GM23338 (cell line): ENCODE results near the gene ARPP21. TPM values are rescaled to one million over a fixed set of nuclear protein-coding genes. Genes with fewer than 3 reads are reported as not detected.

Experiments used
- ATAC-seq: fragments of 200-7000 bp; cut with Tn5 transposase; 3 replicates; pipeline ENCODE4 v1.9.1; 2020
- DNase-seq: peaks from one replicate; pipeline ENCODE4 v3.0.0-alpha.2; 2015; ENCODE audit warnings: low spot score
- H2AFZ ChIP-seq: fragments of 200-600 bp; sonication (generic); 2 replicates; pipeline ENCODE4 v1.8.0; 2016; ENCODE audit warnings: antibody characterized with exemption, mild to moderate bottlenecking, moderate library complexity
- H3F3A ChIP-seq: fragments of 200-600 bp; sonication (generic); replicated peaks from 2 replicates; pipeline ENCODE4 v1.8.0; 2017; ENCODE audit warnings: antibody characterized with exemption, mixed run types, low read depth
- H3K27ac ChIP-seq: fragments of 200-600 bp; sonication (generic); 2 replicates; pipeline ENCODE4 v1.6.1; 2016; ENCODE audit warnings: low read depth
- H3K27me3 ChIP-seq: fragments of 200-600 bp; sonication (generic); 2 replicates; pipeline ENCODE4 v1.8.0; 2016; ENCODE audit warnings: mild to moderate bottlenecking, mixed run types, moderate library complexity; ENCODE audit not compliant: insufficient read depth
- H3K36me3 ChIP-seq: fragments of 200-600 bp; sonication (generic); 2 replicates; pipeline ENCODE4 v1.8.0; 2016; ENCODE audit warnings: mild to moderate bottlenecking; ENCODE audit not compliant: insufficient read depth
- H3K4me1 ChIP-seq: fragments of 200-600 bp; sonication (generic); 2 replicates; pipeline ENCODE4 v1.8.0; 2016; ENCODE audit warnings: mild to moderate bottlenecking, moderate library complexity; ENCODE audit not compliant: insufficient read depth
- H3K4me2 ChIP-seq: fragments of 200-600 bp; sonication (generic); 2 replicates; pipeline ENCODE4 v1.7.1; 2017; ENCODE audit warnings: mixed run types
- H3K4me3 ChIP-seq: fragments of 200-600 bp; sonication (generic); 2 replicates; pipeline ENCODE4 v1.6.1; 2016; ENCODE audit warnings: mixed run types
- H3K79me2 ChIP-seq: fragments of 200-600 bp; sonication (generic); replicated peaks from 2 replicates; pipeline ENCODE4 v1.8.0; 2017; ENCODE audit warnings: mild to moderate bottlenecking; ENCODE audit not compliant: insufficient read depth
- H3K9me2 ChIP-seq: fragments of 200-600 bp; sonication (generic); 2 replicates; pipeline ENCODE4 v1.8.0; 2017; ENCODE audit not compliant: insufficient read depth
- H4K20me1 ChIP-seq: fragments of 200-600 bp; sonication (generic); replicated peaks from 2 replicates; pipeline ENCODE4 v1.8.0; 2017; ENCODE audit warnings: mild to moderate bottlenecking; ENCODE audit not compliant: insufficient read depth
- H3K27ac Mint-ChIP-seq: 2 replicates; pipeline ENCODE4 v1.8.0; 2020; ENCODE audit warnings: inconsistent platforms, mild to moderate bottlenecking, moderate library complexity, mixed read lengths
- H3K27me3 Mint-ChIP-seq: 3 replicates; pipeline ENCODE4 v1.8.0; 2022; ENCODE audit warnings: low read depth, mild to moderate bottlenecking, moderate library complexity, mixed read lengths, inconsistent platforms; ENCODE audit not compliant: insufficient read depth, poor library complexity
- H3K36me3 Mint-ChIP-seq: 3 replicates; pipeline ENCODE4 v1.8.0; 2021; ENCODE audit warnings: low read depth, mild to moderate bottlenecking, inconsistent platforms, moderate library complexity, mixed read lengths
- H3K4me1 Mint-ChIP-seq: 3 replicates; pipeline ENCODE4 v1.8.0; 2020; ENCODE audit warnings: mild to moderate bottlenecking, inconsistent platforms, mixed read lengths
- H3K4me3 Mint-ChIP-seq: 3 replicates; pipeline ENCODE4 v1.8.0; 2021; ENCODE audit warnings: moderate library complexity, mild to moderate bottlenecking, inconsistent platforms, mixed read lengths
- H3K9me3 Mint-ChIP-seq: 3 replicates; pipeline ENCODE4 v1.8.0; 2020; ENCODE audit warnings: moderate library complexity, mild to moderate bottlenecking, inconsistent platforms, mixed read lengths
- CREB1 ChIP-seq: fragments of 250-450 bp; sonication (Bioruptor Pico); IDR thresholded peaks from 2 replicates; pipeline ENCODE4 v1.5.0; 2020; ENCODE audit warnings: low read depth, mild to moderate bottlenecking, moderate library complexity
- CTCF ChIP-seq, 2 experiments: fragments of 200-600 bp in 1 of 2; sonication (generic) in 1 of 2; conservative IDR thresholded peaks; 2 replicates each; pipeline versions ENCODE4 v1.5.1 to v1.6.1; 2016 to 2017; ENCODE audit warnings: antibody characterized with exemption in 2 of 2, low read depth in 2 of 2, mild to moderate bottlenecking in 2 of 2, moderate library complexity in 1 of 2
- ETS1 ChIP-seq: IDR thresholded peaks from 2 replicates; pipeline ENCODE4 v1.6.1; 2016; ENCODE audit warnings: antibody characterized with exemption
- EZH2 ChIP-seq: fragments of 200-600 bp; sonication (generic); IDR thresholded peaks from one replicate; pipeline ENCODE4 v1.8.0; 2017; ENCODE audit warnings: antibody characterized with exemption, mild to moderate bottlenecking, low read depth; ENCODE audit not compliant: unreplicated experiment
- EZH2phosphoT487 ChIP-seq: fragments of 200-600 bp; sonication (generic); IDR thresholded peaks from one replicate; pipeline ENCODE4 v1.8.1; 2018; ENCODE audit warnings: antibody characterized with exemption; ENCODE audit not compliant: unreplicated experiment
- JUNB ChIP-seq: IDR thresholded peaks from one replicate; pipeline ENCODE4 v1.6.1; 2016; ENCODE audit warnings: antibody characterized with exemption; ENCODE audit not compliant: unreplicated experiment
- NANOG ChIP-seq: IDR thresholded peaks from 2 replicates; pipeline ENCODE4 v1.6.1; 2016; ENCODE audit warnings: antibody characterized with exemption, borderline replicate concordance
- POLR2AphosphoS5 ChIP-seq: IDR thresholded peaks from 2 replicates; pipeline ENCODE4 v1.6.1; 2016; ENCODE audit warnings: antibody characterized with exemption, low read depth
- REST ChIP-seq: IDR thresholded peaks from one replicate; pipeline ENCODE4 v1.6.1; 2018; ENCODE audit warnings: antibody characterized with exemption; ENCODE audit not compliant: unreplicated experiment
- STAT1 ChIP-seq: IDR thresholded peaks from one replicate; pipeline ENCODE4 v1.6.1; 2016; ENCODE audit warnings: antibody characterized with exemption; ENCODE audit not compliant: unreplicated experiment
- ZNF114 ChIP-seq: fragments of 250-450 bp; sonication (Bioruptor Pico); IDR thresholded peaks from 2 replicates; pipeline ENCODE4 v1.5.0; 2020; ENCODE audit warnings: mild to moderate bottlenecking, moderate library complexity
- ZNF331 ChIP-seq: fragments of 250-450 bp; sonication (Bioruptor Pico); IDR thresholded peaks from 2 replicates; pipeline ENCODE4 v1.5.0; 2020; ENCODE audit warnings: low read depth, mild to moderate bottlenecking, moderate library complexity
- ZNF462 ChIP-seq: fragments of 250-450 bp; sonication (Bioruptor Pico); IDR thresholded peaks from 2 replicates; pipeline ENCODE4 v1.5.0; 2020; ENCODE audit warnings: mild to moderate bottlenecking, moderate library complexity
- polyA plus RNA-seq: library from polyadenylated mRNA; unstranded; fragments of >200 nt; fragmentation: Nextera tagmentation; extraction: Ambion mirVana; gene quantifications from 2 replicates; pipeline ENCODE4 v1.2.1, GENCODE V29; 2016
- total RNA-seq: library from RNA; depleted of rRNA; stranded (reverse); fragments of >200 nt; shearing (Covaris generic); gene quantifications from 2 replicates; pipeline ENCODE4 v1.2.3, GENCODE V29; 2014

ARPP21 gene
- total and polyA plus RNA-seq, 2 experiments from 2014 or later = not detected

- Mint-ChIP-seq H3K27ac (no peak overlapping the region), H3K4me3 (no peak overlapping the region), H3K4me1 (peaks cover 3% of the 10 kb centered on the region; the same call in 2 of the 3 replicates), H3K9me3 (no peaks in the 10 kb centered on the region), H3K27me3 (peaks cover 3% of the 10 kb centered on the region), H3K36me3 (no peaks in the 10 kb centered on the region)
- no peaks in the 10 kb centered on the region for H3K9me2 ChIP-seq
- no peak for ATAC-seq
- H3K79me2 ChIP-seq = no peaks in the 10 kb centered on the region
- TF ChIP-seq CTCF (conservative IDR thresholded peaks at IDR 0.05; ENCODE audit: low read depth in 2 of 2) = no peak
- no peak for TF ChIP-seq ETS1
- no peak for TF ChIP-seq EZH2
- TF ChIP-seq ZNF331 (CRISPR knock-in tag) = no peak
- TF ChIP-seq NANOG = no peak
- no peak for TF ChIP-seq ZNF114
- TF ChIP-seq EZH2phosphoT487 = no peak
- no peak for TF ChIP-seq STAT1
- no peak for TF ChIP-seq ZNF462 (CRISPR knock-in tag)
- no peak for TF ChIP-seq JUNB
- TF ChIP-seq REST = no peak
- no peak for TF ChIP-seq POLR2AphosphoS5
- no peak for TF ChIP-seq CREB1
- H3K27me3 ChIP-seq = peaks cover 14% of the 10 kb centered on the region
- H3K36me3 ChIP-seq = no peaks in the 10 kb centered on the region
- H3K27ac ChIP-seq = no peak overlapping the region
- H3F3A ChIP-seq = no peaks in the 10 kb centered on the region
- H4K20me1 ChIP-seq = no peaks in the 10 kb centered on the region
- no peak overlapping the region for H3K4me2 ChIP-seq
- H3K4me3 ChIP-seq = no peak overlapping the region
- H2AFZ ChIP-seq = no peak overlapping the region
- no peaks in the 10 kb centered on the region for H3K4me1 ChIP-seq
- DNase-seq = no peak
These were observed 6.8 kb downstream of the ARPP21 start for GRCh38 chr3:35646081-35646480.
